ENCODE measurements around the gene NFU1.

NFU1 gene
- 13.4 to 24.9 (median 17.6) reads per million in 9 experiments for total RNA-seq

GRCh38 chr2:69436938-69437750 is at the start of gene NFU1:
TSS of gene NFU1 (minus strand) at chr2:69437435. CDS start at chr2:69437422, 13 bp downstream.
- Mint-ChIP-seq H3K9me3 (no peaks in the 10 kb centered on the region), H3K27me3 (no peaks in the 10 kb centered on the region), H3K4me3 (peak within 1 kb of the TSS; percentile 88 to 91), H3K36me3 (ENCODE audit: insufficient read depth) (peaks cover 24% of the 10 kb centered on the region), H3K4me1 (ENCODE audit: low read depth in 2 of 2) (peaks cover 22 to 30% of the 10 kb centered on the region in 2 donors), H3K27ac (peak within 1 kb of the TSS; percentile 97)
- ATAC-seq (replicated peaks): peak; percentile 84
- DNase-seq: peak; percentile 84 to 88 (median 87)

- Mint-ChIP-seq H3K36me3 (ENCODE audit: insufficient read depth) (peaks cover 59% of the 10 kb centered on the region), H3K4me1 (ENCODE audit: low read depth in 2 of 2) (peaks cover 4 to 14% of the 10 kb centered on the region in 2 donors), H3K9me3 (no peaks in the 10 kb centered on the region), H3K27me3 (no peaks in the 10 kb centered on the region), H3K4me3 (no peak overlapping the region), H3K27ac (peak overlapping the region in 1 of 2 donors; percentile 2)
- ATAC-seq (replicated peaks) (no peak), DNase-seq (no peak)
Measured at GRCh38 chr2:69483696-69484095, 46.5 kb upstream of the NFU1 start.

- DNase-seq (no peak), ATAC-seq (replicated peaks) (no peak)
- H3K27me3 Mint-ChIP-seq: no peaks in the 10 kb centered on the region
- H3K27ac Mint-ChIP-seq: peak overlapping the region; percentile 2 to 41
- H3K36me3 Mint-ChIP-seq (ENCODE audit: insufficient read depth): peaks cover 60% of the 10 kb centered on the region
- no peak overlapping the region for H3K4me3 Mint-ChIP-seq
- H3K9me3 Mint-ChIP-seq: no peaks in the 10 kb centered on the region
- H3K4me1 Mint-ChIP-seq (ENCODE audit: low read depth in 2 of 2): peaks cover 6 to 15% of the 10 kb centered on the region in 2 donors
Measured at GRCh38 chr2:69483024-69483423, 45.8 kb upstream of the NFU1 start.

- H3K4me3 Mint-ChIP-seq: no peak overlapping the region
- peaks cover 55% of the 10 kb centered on the region for H3K36me3 Mint-ChIP-seq (ENCODE audit: insufficient read depth)
- peak overlapping the region; percentile 2 to 41 for H3K27ac Mint-ChIP-seq
- no peaks in the 10 kb centered on the region for H3K9me3 Mint-ChIP-seq
- H3K4me1 Mint-ChIP-seq (ENCODE audit: low read depth in 2 of 2): peaks cover 8 to 20% of the 10 kb centered on the region in 2 donors
- H3K27me3 Mint-ChIP-seq: no peaks in the 10 kb centered on the region
- ATAC-seq (replicated peaks): no peak
- no peak for DNase-seq
Measured at GRCh38 chr2:69482471-69482870, 45.2 kb upstream of the NFU1 start.

- no peak overlapping the region for H3K4me3 Mint-ChIP-seq
- DNase-seq (no peak), ATAC-seq (replicated peaks) (no peak)
- H3K36me3 Mint-ChIP-seq (ENCODE audit: insufficient read depth): peaks cover 47% of the 10 kb centered on the region
- peaks cover 14 to 30% of the 10 kb centered on the region in 2 donors for H3K4me1 Mint-ChIP-seq (ENCODE audit: low read depth in 2 of 2)
- H3K27me3 Mint-ChIP-seq: no peaks in the 10 kb centered on the region
- peak overlapping the region in 1 of 2 donors; percentile 59 for H3K27ac Mint-ChIP-seq
- H3K9me3 Mint-ChIP-seq: no peaks in the 10 kb centered on the region
Measured at GRCh38 chr2:69481421-69481820, 44.2 kb upstream of the NFU1 start.

- DNase-seq (no peak), ATAC-seq (replicated peaks) (no peak)
- Mint-ChIP-seq H3K27me3 (no peaks in the 10 kb centered on the region), H3K4me1 (ENCODE audit: low read depth in 2 of 2) (peaks cover 16 to 36% of the 10 kb centered on the region in 2 donors), H3K36me3 (ENCODE audit: insufficient read depth) (peaks cover 30% of the 10 kb centered on the region), H3K27ac (peak overlapping the region; percentile 7 to 93), H3K9me3 (no peaks in the 10 kb centered on the region), H3K4me3 (no peak overlapping the region)
Measured at GRCh38 chr2:69477627-69478026, 40.4 kb upstream of the NFU1 start.

GRCh38 chr2:69474688-69475087 is 37.5 kb upstream of the NFU1 start:
- no peak overlapping the region for H3K4me3 Mint-ChIP-seq
- peaks cover 26 to 28% of the 10 kb centered on the region in 2 donors for H3K4me1 Mint-ChIP-seq (ENCODE audit: low read depth in 2 of 2)
- DNase-seq (no peak), ATAC-seq (replicated peaks) (no peak)
- no peaks in the 10 kb centered on the region for H3K27me3 Mint-ChIP-seq
- H3K27ac Mint-ChIP-seq: no peak overlapping the region
- H3K36me3 Mint-ChIP-seq (ENCODE audit: insufficient read depth): peaks cover 21% of the 10 kb centered on the region
- H3K9me3 Mint-ChIP-seq: no peaks in the 10 kb centered on the region

- Mint-ChIP-seq H3K4me3 (no peak overlapping the region), H3K4me1 (ENCODE audit: low read depth in 2 of 2) (peaks cover 15 to 21% of the 10 kb centered on the region in 2 donors), H3K36me3 (ENCODE audit: insufficient read depth) (peaks cover 5% of the 10 kb centered on the region), H3K27me3 (no peaks in the 10 kb centered on the region), H3K27ac (peak overlapping the region in 1 of 2 donors; percentile 44), H3K9me3 (no peaks in the 10 kb centered on the region)
- no peak for DNase-seq
- no peak for ATAC-seq (replicated peaks)
Measured at GRCh38 chr2:69471793-69472192, 34.6 kb upstream of the NFU1 start.

- ATAC-seq (replicated peaks): no peak
Measured at GRCh38 chr2:69470911-69471310, 33.7 kb upstream of the NFU1 start.

GRCh38 chr2:69469784-69470183 is 32.5 kb upstream of the NFU1 start:
- DNase-seq: no peak
- Mint-ChIP-seq H3K9me3 (no peaks in the 10 kb centered on the region), H3K27ac (peak overlapping the region in 1 of 2 donors; percentile 62), H3K27me3 (no peaks in the 10 kb centered on the region), H3K4me3 (no peak overlapping the region), H3K36me3 (ENCODE audit: insufficient read depth) (peaks cover 19% of the 10 kb centered on the region), H3K4me1 (ENCODE audit: low read depth in 2 of 2) (peaks cover 4 to 18% of the 10 kb centered on the region in 2 donors)
- ATAC-seq (replicated peaks): peak; percentile 41

More at GRCh38 chr2:69470911-69471310, 33.7 kb upstream of the NFU1 start:
- Mint-ChIP-seq H3K4me1 (ENCODE audit: low read depth in 2 of 2) (peaks cover 10 to 21% of the 10 kb centered on the region in 2 donors), H3K4me3 (no peak overlapping the region), H3K27me3 (no peaks in the 10 kb centered on the region), H3K9me3 (no peaks in the 10 kb centered on the region), H3K36me3 (ENCODE audit: insufficient read depth) (peaks cover 14% of the 10 kb centered on the region), H3K27ac (peak overlapping the region in 1 of 2 donors; percentile 44)
- no peak for DNase-seq

- Mint-ChIP-seq H3K4me1 (ENCODE audit: low read depth in 2 of 2) (peaks cover 6 to 18% of the 10 kb centered on the region in 2 donors), H3K9me3 (no peaks in the 10 kb centered on the region), H3K27ac (peak overlapping the region in 1 of 2 donors; percentile 62), H3K4me3 (no peak overlapping the region), H3K27me3 (no peaks in the 10 kb centered on the region), H3K36me3 (ENCODE audit: insufficient read depth) (peaks cover 19% of the 10 kb centered on the region)
- DNase-seq (peak in 1 of 3 experiments; percentile 12), ATAC-seq (replicated peaks) (peak; percentile 98)
Measured at GRCh38 chr2:69469375-69469774, 32.1 kb upstream of the NFU1 start.

GRCh38 chr2:69466728-69467127 is 29.5 kb upstream of the NFU1 start:
- DNase-seq (no peak), ATAC-seq (replicated peaks) (no peak)
- Mint-ChIP-seq H3K27me3 (no peaks in the 10 kb centered on the region), H3K9me3 (no peaks in the 10 kb centered on the region), H3K27ac (peak overlapping the region; percentile 1 to 71), H3K4me3 (no peak overlapping the region), H3K4me1 (ENCODE audit: low read depth in 2 of 2) (peaks cover 6 to 18% of the 10 kb centered on the region in 2 donors), H3K36me3 (ENCODE audit: insufficient read depth) (peaks cover 34% of the 10 kb centered on the region)

- no peak for DNase-seq
- no peak for ATAC-seq (replicated peaks)
- H3K27me3 Mint-ChIP-seq: no peaks in the 10 kb centered on the region
- H3K4me1 Mint-ChIP-seq (ENCODE audit: low read depth in 2 of 2): peaks cover 6 to 14% of the 10 kb centered on the region in 2 donors
- peak overlapping the region in 1 of 2 donors; percentile 71 for H3K27ac Mint-ChIP-seq
- H3K4me3 Mint-ChIP-seq: no peak overlapping the region
- H3K36me3 Mint-ChIP-seq (ENCODE audit: insufficient read depth): peaks cover 39% of the 10 kb centered on the region
- no peaks in the 10 kb centered on the region for H3K9me3 Mint-ChIP-seq
Measured at GRCh38 chr2:69465513-69466456, 28.6 kb upstream of the NFU1 start.

Measured in effector memory CD8-positive, alpha-beta T cell (primary cell).